Activated CD4-positive, CD25-positive, alpha-beta regulatory T cell treated with anti-CD3 and anti-CD28 coated beads, Interleukin-2, amount 50 U/mL, for 72 hours (primary cell): Measurements from ENCODE around the gene FARP2.
A peak's percentile ranks its signal among the peaks of the same experiment; 100 is the strongest.

ENCODE experiments used
- DNase-seq: peaks from one replicate; pipeline ENCODE4 v3.0.0; 2021

The FARP2 gene

DNA sequence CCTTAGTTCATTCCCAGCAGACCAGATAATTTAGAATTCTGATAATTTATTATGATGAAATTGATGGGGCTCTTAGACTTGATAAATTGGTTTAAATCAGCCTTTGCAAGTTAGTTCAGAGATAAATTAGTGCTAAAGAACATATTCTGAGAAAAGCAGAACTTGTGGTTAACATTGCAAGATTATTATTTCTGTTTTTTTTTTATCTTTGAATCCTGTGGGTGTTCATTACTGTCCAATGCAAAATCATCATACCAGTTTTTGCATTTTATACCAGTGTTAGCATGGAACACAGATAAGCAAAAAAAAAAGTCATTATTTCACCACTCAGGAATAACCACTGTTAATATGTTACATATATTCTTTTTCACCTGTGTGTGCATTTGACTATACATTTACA lies 31.3 kb upstream of the FARP2 start:
- no peak for DNase-seq

DNA sequence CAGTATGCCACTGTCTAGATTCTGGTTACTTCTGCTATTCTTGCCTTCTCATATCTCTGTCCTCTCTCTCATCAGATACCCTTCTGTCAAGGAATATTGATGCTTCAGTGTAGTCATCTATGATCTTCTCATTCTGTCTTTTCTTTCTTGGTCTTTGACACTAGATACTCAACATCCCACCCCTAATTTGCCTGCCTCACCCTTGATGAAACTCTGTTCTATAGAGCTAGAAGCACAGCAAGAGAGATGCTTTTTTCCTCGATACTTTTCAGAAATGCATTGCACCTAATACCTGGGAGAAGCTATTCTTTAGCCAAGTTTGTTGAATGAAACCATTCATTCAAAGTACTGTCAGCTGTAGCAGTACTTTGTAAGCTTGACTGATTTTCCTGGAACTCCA lies 30.8 kb upstream of the FARP2 start:
- no peak for DNase-seq

DNA sequence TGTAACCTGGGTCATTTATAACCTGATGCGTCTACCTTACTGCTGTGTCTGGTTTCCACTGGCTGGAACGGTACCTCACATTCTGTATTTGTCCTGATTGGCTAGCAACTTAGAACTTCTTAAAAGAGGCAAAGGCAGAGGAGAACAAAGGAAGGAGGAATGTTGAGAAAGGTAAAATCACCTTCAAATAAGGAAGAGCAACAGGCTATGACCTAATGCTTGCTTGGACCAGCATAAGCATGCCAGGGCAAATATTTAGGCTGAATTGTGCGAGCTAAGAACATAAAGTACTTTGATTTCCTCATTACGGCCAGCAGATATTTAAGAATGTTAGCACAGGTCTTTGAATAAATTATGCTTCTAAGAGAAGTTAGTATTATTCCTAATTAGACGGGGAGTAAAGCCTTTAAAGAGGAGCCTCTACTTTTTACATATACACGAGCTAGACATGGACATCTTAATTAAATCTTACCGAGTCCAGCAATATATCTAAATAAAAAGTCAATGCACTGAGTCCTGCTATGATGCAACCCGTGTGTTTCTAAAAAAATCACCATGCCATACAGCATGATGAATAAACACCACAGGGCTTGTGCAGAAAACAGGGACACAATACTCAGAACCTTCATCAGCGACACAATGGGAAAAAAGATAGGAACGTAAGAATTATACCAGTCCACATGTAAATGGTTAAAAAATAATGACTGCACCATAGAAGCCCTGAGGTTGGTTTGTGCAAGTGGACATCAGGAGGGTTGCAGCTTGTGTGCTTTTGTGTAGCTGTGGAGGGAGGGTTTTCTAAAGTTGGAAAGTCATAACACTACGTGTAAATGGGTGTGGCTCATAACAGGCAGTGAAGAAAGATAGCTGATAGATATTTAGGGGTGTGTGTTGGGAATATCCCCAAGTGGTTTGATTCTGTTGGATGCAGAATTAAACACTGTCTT lies 26.1 kb upstream of the FARP2 start:
- DNase-seq: no peak

DNA sequence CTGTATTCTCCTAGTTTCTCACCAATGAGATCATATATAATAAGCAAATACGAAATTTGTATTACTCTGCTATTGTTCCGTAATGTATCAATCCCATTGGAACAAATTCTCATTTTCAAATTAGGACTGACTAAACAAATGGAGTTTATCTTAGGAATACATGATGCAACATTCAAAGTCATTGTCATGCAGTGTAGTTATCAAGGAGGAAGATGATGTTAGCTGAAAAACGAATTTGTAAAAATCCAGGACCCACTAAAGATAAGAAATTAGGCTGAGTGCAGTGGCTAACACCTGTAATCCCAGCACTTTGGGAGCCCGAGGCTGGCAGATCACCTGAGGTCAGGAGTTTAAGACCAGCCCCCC lies 25.5 kb upstream of the FARP2 start:
- no peak for DNase-seq

DNA sequence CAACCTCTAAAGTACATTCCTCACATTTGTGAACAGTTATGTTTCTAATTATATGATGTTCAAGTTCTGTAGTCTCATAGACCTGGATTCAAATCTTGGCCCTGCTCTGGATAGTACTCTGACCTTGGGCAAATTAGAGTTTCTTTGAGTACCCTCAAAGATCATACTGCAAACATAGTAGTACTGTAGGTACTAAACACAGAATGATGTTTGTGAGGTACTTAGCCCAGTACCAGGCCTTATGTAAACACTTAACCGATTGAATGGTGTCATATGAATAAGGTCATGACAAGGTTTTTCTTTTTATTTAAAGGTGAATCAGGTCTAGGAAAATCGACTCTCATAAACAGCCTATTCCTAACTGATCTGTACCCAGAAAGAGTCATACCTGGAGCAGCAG lies 21.3 kb upstream of the FARP2 start:
- DNase-seq: no peak

DNA sequence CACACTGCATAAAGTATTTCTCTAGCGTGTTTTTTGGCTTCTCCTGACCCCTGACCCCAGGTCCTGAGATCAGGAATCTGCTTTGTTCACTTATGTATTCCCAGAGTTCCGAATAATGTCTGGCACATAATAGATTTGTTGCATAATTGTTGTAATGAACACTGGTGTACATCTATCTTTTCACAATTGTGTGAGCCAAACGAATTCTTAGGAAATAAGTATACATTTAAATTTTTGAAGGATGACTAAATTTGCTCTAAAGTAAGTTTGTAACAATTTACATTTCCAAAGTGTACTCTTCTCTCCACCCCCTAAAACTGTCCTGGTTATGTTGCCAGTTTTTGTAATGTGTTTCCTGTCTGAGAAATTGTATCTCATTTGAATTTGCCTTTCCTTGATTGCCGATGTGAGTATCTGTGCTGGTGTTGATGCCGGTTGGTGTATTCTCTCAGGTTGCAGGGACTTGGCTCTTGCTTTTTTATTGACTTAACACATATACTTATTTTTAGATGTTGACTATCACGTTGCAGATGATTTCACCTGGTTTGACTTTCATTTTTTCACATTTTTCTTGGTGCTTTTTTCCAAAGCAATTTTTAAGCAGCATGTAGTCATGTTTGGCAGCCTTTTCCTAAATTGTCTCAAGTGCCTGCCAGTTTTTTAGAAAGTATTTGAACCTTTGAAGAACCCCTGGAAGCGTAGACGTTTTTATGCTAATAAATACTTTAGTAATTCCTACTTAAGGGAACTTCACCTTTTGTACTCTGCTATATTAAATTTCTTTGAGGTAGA lies 16.1 kb upstream of the FARP2 start:
- DNase-seq: no peak

DNA sequence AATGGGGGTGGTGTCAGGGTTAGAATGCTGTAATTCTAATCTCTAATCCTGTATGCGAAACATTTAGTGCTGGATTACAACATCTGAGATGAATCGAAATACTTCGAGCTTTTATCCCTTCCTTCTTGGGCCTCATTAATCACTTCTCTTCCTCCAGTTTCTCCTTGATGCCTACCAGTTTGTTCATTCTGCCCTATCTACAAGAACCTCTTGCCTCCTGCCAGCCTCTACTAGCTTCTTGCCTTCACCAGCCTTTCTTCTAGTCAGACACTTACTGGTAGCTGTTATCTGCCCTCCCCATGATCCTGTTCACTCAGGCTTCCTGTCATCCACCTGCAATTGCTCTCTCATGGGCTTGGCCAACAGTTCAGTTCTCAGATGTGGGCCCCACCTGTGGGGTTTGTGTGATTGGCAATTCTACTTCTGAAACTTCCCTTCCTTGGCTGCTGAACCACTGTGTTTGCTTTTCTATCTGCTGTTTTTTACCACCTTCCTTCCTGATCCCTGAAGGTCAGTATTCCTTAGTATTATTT lies 15.4 kb upstream of the FARP2 start:
- no peak for DNase-seq

DNA sequence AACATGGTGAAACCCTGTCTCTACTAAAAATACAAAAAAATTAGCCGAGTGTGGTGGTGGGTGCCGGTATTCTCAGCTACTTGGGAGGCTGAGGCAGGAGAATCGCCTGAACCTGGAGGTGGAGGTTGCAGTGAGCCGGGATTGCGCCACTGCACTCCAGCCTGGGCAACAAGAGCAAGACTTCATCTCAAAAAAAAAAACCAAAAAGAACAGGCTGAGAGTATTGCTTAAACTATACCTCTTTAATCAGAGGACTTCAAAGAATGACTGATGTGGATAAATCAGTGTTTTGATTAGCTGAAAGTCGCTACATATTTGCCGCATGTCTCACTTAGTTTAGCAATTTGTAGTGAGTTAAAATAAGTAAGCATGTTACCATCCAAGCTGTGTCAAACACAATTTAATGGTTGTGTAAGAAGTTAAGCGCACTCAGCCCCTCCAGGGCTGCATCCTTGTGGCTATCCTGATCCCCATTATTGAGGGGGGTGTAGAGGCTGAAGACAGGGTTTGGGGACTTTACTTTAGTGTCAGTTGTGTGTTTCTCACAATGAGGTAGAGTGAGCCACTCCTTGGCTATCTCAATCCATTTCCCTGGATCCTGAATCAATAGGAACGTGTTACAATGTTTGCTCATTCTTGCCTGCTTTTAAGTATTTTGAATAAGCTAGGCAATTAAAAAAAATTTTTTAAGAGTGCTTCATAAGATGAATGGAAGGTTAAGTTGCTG lies 11.0 kb upstream of the FARP2 start:
- no peak for DNase-seq

DNA sequence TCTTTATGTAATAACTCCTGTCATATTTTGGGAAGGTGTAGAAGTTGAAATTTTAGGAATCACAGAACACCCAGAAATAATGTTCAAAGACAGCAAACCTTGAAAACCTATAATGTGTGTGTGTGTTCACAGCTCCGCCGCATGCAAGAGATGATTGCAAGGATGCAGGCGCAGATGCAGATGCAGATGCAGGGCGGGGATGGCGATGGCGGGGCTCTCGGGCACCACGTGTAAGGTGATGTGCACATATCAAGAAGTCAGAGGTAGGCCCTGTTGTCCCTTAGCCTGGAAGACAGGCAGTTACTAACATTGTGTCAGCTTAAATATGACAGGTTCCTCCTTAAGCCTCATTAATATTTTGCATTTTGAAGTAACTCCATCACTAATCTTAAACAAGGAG lies 6.1 kb upstream of the FARP2 start:
- DNase-seq: no peak

DNA sequence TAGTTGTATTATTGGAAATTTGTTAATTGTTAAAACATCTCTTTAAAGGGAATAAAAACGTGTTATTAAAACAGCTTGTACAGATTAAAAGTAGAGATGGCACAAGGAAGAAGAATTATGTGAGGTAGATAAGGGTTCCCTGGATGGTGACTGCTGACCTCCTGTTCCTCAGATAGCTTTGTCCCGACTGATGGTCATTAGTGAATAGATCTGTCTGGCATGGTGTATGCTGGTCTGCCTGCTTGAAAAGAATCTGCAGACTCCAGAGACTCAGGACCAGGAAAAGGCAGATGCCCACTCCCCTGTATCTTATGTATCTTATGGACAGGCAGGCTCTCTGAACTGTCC lies 5.6 kb upstream of the FARP2 start:
- no peak for DNase-seq

DNA sequence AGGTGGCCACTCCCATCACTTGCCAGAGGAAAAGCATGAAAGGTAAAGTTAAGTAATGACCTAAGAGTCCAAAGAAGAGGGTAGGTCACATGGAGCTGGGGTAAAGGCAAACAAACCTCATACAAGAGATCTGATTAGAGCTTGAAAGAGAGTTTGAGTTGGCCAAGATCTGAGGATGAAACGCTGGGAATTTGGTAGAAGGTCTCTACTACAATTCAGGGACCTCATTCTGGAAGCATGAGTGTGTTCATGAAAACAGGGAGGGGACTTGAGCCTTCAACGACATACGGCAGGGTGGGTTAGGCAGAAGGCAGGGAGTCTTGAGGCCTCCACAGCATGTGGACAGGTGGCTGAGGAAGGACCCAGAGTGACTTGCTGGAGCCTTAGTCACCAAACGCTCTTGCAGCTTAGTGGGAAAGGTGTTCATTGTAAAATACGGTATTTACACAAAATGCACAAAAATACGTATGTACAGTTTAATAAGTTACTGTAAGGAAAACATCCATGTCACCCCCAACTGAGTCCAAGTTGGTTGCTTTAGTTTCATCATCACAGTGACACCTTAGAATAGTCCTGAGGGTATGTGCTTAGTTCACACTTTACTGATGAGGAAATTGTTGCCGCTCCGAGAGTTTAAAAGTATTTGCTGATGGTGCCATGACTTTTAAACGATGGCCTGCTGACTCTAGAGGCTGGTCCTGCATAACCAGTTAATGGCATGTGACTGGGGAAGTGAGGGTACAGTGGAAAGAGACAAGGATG lies 5.0 kb upstream of the FARP2 start:
- DNase-seq: no peak

DNA sequence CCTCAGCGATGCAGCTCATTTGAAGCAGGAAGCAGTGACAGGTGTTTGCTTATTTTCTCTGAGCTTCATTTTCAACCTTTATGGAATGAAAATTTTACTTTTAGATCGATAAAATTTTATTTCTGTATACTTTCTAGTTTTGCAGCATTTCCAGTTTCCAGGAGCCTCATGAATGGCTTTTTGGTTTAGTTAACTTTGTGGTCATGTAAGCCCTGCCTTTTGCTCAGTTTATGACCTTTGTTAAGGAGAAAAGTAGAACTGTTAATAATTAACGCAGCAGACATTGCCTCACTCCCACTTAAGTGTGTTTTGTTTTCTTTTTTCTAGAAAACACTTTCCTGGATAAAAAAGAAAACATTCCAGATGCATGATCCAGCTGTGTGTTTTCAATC lies 4.4 kb upstream of the FARP2 start:
- no peak for DNase-seq

DNA sequence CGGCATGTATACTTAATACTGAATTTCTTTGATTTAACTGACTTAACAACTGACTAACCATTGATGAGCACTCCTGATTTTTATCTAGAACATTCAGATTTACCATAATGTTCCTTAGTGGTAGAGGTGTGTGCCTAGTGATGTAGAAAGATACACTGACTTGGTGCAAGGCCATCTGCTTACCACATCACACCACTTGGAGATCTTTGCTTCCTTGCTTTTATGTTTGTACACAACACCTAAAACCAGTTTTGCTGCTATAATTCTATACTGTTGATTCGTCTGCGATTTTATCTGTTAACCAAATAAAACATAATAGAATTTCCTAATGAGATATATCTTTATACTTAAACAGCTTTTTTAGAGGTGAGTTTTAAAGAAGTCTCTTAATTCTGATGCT lies 3.9 kb upstream of the FARP2 start:
- no peak for DNase-seq

DNA sequence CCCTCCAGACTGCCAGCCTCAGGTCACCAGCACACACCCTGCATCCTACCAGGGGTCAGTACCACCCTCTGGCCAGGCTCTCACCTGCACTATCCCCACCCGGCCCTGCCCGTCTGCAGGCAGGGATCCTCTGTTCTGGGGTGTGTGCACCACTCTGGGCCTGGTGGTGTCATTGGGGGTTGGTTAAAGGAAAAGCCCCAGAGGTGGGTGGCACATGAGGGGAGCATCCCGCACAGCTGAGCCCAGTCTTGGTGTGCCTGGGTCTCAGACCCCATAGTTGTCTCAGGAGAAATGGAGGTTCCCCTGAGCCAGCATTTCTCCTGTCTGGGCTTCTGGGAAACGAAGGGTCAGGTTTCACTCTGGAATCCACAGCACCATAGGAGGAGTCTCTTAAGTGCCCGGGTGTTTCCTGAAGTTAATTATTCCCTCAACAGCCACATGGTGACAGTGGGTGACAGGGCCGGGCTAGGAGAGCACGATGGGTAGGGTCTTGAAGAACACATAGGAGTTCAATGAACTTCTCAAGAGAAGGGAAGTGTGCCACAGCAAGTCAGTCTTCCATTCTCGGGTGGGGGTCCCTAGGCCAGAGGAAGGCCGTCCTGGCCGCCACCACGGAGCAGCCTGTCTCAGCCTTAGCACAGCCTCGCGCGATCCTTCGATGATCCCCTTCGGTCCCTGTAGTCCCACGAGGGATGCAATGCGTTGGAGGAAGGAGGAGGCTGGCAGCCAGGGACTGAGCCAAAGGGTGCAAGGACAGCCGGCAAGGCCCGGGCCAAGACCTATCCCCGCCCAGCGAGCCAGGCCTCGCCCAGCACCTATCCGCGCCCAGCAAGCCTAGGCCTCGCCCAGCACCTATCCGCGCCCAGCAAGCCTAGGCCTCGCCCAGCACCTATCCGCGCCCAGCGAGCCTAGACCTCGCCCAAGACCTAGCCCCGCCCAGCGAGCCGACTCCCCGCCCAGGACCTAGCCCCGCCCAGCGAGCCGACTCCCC lies 1.1 kb upstream of the FARP2 start:
- peak; percentile 63 for DNase-seq

DNA sequence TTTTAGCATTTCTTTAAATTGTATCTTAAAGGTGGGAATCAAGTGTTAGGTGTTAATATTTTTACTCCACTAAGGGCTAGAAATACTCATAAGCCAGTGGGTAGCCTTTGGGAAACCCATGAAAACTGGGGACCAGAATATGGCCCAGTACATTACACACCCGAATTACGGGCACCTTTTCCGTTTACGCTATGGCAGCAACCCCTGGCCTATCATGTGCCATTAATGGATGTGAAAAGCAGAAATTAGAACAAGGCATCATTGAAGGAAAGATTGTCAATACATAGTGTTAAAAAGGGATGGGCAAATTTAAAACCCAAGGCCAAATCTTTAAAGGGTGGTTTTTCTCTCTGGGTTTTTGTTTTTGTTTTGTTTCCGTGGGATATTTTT lies 781 bp downstream of the FARP2 start:
- DNase-seq: no peak

DNA sequence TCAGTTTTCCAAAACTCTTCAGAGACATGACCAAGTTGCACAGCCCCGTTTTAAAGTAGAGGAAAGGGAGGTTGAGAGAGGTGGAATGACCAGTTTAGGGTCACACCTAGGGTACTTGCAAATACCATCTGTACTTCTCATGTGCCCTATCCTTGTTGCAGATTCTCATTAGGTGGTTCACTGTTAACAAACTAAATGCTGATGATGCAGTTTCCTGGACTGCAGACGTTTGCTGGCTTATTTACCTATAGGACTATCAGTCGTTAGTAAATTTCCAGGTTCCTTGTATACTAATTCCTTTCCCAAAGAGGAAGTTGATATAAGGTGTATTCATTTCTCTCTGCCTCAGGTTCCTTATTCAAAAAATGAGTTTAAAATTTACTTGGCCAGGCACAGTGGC lies 1.4 kb downstream of the FARP2 start:
- no peak for DNase-seq

DNA sequence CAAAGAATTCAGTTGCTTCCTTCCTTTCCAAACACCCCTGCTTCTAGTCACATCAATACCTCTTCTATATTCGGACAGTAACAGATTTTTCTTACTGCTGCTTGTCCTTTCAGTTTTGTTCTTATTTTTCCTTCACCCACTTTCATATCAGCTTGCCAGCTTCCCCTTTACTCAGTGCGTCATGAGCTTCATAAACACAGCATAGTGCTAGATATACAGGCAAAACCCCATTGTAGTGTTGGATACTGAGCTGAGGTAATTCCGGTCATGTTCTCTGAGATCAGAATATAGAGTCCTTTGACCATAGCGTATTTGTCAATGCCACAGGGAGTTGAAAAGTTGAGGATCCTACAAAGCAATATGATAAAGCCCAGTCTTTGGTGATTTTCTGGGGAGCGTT lies 2.4 kb downstream of the FARP2 start:
- DNase-seq: no peak

DNA sequence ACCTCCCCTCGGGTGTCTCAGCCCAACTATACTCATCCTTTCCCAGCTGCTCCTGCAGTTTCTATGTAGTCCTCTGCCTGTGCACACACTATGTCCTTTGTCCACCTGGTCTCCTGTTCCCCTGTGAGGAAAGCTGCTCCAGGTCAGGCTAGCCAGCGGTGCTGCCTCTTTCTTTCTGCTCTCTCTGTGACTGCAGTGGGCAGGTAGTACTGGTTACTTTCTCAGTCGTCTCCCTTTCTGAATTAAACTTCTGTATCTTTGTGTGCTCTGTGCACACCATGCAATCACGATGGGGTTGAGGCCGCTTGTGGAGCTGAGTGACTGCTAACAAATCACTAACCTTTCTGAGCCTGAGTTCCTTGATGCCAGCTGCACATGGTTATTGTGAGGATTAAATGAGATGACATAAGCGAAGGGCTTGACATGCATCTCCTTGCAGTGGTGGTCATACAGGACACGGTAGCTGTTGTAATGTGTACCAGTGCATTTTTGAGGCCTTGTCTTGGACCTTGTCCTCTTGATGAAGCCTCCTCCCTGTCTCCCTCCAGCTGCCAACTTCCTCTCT lies 3.5 kb downstream of the FARP2 start:
- DNase-seq: no peak

DNA sequence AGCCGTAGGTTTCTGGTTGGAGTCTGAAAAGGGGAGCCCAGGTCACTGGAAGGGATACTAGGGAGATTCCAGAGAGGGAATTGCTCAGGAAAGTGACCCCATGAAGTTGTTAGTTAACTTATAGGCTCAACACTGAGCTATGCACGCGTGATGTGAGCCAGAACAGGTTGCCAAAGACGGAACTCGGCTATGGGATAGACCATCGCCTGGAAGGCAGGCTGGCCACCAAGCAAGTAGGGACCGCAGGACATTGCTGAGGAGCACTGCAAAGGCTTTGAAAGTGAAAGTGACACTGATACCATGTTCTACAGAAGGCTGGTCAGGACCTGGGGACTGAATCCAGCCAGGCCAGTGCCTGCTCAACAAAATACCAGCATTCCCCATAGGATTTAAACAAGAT lies 7.3 kb downstream of the FARP2 start:
- no peak for DNase-seq

DNA sequence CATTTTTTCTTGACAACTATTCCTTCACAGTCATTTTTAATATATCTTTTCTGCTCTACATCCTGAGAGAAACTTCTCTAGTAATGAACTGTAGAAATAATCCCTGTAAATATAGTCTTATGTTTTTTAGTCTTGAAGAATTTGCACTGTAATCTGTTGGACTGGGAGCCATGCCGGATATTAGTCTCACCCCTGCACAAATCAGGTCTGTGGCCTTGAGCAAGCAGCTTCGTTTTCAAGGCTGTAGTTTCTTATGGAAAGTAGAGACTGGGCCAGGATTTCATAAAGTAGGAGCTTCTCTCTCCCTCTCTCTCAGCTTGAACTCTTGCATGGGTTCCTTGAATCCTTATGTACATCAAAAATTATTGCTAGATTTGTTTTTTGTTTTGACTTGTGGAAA lies 8.7 kb downstream of the FARP2 start:
- no peak for DNase-seq

DNA sequence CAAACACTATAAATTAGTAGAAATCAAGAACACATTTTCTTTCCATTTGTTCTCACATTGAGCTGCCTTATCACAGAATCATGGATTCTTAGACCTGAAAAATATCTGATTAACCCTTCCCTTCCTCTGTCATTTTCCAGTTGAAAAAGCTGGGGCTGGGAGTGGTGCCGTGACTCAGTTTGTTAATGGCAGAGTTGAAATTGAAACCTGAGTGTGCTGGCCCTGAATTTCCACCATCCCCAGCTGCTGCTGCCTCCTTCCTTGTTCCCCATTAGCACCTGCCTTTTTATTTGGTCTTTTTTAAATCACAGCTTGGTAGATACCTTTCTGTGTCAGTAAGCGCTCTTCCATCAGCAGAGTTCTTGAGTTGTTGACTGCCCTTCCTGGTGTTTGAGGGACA lies 10.6 kb downstream of the FARP2 start:
- no peak for DNase-seq
